ENCODE data around the gene CYP46A1.

GRCh38 chr14:99724939-99725773, 41.1 kb downstream of the CYP46A1 start:
- TF ChIP-seq POLR2A (IDR thresholded peaks at IDR 0.05) = no peak
- TF ChIP-seq CTCF (IDR thresholded peaks at IDR 0.05) = no peak
